IMR-90 (cell line): ENCODE measurements around the gene GZMM.

Experiments used
- MAFK ChIP-seq: IDR thresholded peaks from 2 replicates; pipeline ENCODE4 v1.6.1; 2012; ENCODE audit warnings: low read depth, low read length, improper control_type of control experiment
- NFE2L2 ChIP-seq: fragments of 150-350 bp; IDR thresholded peaks from 2 replicates; pipeline ENCODE4 v1.6.1; 2016; ENCODE audit warnings: low read depth, mild to moderate bottlenecking, low read length
- SMC3 ChIP-seq: fragments of 150-350 bp; IDR thresholded peaks from 2 replicates; pipeline ENCODE4 v1.6.1; 2016; ENCODE audit warnings: low read depth, mild to moderate bottlenecking, antibody characterized with exemption, low read length, moderate library complexity
- TF ChIP-seq, protein P1 (sequence below): conservative IDR thresholded peaks from 2 replicates; pipeline ENCODE4 v1.5.1; 2012; ENCODE audit warnings: mild to moderate bottlenecking, low read depth, low read length, improper control_type of control experiment
- TF ChIP-seq, protein P2 (sequence below): fragments of 150-350 bp; IDR thresholded peaks from 2 replicates; pipeline ENCODE4 v1.6.1; 2016; ENCODE audit warnings: low read depth, mild to moderate bottlenecking, low read length, moderate library complexity, borderline replicate concordance
- TF ChIP-seq, protein P3 (sequence below): fragments of 150-350 bp; IDR thresholded peaks from 2 replicates; pipeline ENCODE4 v1.6.1; 2017; ENCODE audit warnings: mild to moderate bottlenecking, antibody characterized with exemption, low read length, low read depth

DNA sequence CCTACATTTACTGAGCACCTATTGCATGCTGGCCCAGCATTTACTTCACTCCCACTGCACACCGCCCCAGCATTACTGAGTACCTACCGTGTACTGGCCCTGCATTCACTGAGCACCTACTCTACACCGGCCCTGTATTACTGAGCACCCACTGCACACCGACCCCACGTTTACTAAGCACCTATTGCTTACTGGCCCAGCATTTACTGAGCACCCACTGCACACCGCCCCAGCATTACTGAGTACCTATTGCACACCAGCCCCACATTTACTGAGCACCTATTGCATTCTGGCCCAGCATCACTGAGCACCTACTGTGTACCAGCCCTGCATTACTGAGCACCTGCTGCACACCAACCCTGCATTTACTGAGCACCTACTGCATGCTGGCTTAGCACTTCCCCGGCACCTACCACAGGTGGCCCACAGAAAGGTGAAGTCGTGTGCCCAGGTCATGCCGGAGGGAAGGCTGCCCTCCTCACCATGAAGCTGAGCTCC is 29.6 kb upstream of the GZMM start:
- TF ChIP-seq, protein P1, sequence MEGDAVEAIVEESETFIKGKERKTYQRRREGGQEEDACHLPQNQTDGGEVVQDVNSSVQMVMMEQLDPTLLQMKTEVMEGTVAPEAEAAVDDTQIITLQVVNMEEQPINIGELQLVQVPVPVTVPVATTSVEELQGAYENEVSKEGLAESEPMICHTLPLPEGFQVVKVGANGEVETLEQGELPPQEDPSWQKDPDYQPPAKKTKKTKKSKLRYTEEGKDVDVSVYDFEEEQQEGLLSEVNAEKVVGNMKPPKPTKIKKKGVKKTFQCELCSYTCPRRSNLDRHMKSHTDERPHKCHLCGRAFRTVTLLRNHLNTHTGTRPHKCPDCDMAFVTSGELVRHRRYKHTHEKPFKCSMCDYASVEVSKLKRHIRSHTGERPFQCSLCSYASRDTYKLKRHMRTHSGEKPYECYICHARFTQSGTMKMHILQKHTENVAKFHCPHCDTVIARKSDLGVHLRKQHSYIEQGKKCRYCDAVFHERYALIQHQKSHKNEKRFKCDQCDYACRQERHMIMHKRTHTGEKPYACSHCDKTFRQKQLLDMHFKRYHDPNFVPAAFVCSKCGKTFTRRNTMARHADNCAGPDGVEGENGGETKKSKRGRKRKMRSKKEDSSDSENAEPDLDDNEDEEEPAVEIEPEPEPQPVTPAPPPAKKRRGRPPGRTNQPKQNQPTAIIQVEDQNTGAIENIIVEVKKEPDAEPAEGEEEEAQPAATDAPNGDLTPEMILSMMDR, result no peak
- TF ChIP-seq NFE2L2 (no peak), MAFK (no peak), SMC3 (no peak)
- TF ChIP-seq, protein P2, sequence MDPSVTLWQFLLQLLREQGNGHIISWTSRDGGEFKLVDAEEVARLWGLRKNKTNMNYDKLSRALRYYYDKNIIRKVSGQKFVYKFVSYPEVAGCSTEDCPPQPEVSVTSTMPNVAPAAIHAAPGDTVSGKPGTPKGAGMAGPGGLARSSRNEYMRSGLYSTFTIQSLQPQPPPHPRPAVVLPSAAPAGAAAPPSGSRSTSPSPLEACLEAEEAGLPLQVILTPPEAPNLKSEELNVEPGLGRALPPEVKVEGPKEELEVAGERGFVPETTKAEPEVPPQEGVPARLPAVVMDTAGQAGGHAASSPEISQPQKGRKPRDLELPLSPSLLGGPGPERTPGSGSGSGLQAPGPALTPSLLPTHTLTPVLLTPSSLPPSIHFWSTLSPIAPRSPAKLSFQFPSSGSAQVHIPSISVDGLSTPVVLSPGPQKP, result no peak
- TF ChIP-seq, protein P3, sequence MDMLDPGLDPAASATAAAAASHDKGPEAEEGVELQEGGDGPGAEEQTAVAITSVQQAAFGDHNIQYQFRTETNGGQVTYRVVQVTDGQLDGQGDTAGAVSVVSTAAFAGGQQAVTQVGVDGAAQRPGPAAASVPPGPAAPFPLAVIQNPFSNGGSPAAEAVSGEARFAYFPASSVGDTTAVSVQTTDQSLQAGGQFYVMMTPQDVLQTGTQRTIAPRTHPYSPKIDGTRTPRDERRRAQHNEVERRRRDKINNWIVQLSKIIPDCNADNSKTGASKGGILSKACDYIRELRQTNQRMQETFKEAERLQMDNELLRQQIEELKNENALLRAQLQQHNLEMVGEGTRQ, result no peak
